ENCODE data around the gene TMEM259. TPM values are rescaled to one million over a fixed set of nuclear protein-coding genes. Genes with fewer than 3 reads are reported as not detected.
A peak's percentile ranks its signal among the peaks of the same experiment; 100 is the strongest.
"Not testable (repeated sequence)": the region's sequence is repeated elsewhere in the genome, so short reads cannot be mapped to it uniquely, and the experiment has no call there.

The TMEM259 gene
- total RNA-seq, 1 donor = 148 TPM

- DNase-seq (ENCODE audit: low read depth in 2 of 3, low spot score in 2 of 3) = peak in 2 of 3 donors; percentile 82 to 90
Measured at GRCh38 chr19:1040476-1041271, 19.8 kb upstream of the TMEM259 start.

GRCh38 chr19:1039646-1040475, 18.9 kb upstream of the TMEM259 start, which contains the start of gene ABCA7:
Gene ABCA7, plus strand, starts transcription at chr19:1040107. Its CDS starts 1,255 bp downstream, at chr19:1041362.
- DNase-seq (ENCODE audit: low read depth in 2 of 3, low spot score in 2 of 3) = peak; percentile 96 to 98 (median 97)

GRCh38 chr19:1038978-1039645, 18.2 kb upstream of the TMEM259 start:
- DNase-seq (ENCODE audit: low read depth in 2 of 3, low spot score in 2 of 3) = no peak

GRCh38 chr19:1037621-1038064, 16.7 kb upstream of the TMEM259 start:
- no peak for DNase-seq (ENCODE audit: low read depth in 2 of 3, low spot score in 2 of 3)

GRCh38 chr19:1035998-1036621, 15.2 kb upstream of the TMEM259 start:
- DNase-seq (ENCODE audit: low read depth in 2 of 3, low spot score in 2 of 3) = no peak

- DNase-seq (ENCODE audit: low read depth in 2 of 3, low spot score in 2 of 3) = no peak
Measured at GRCh38 chr19:1032264-1032867, 11.4 kb upstream of the TMEM259 start.

GRCh38 chr19:1028062-1028926, 7.4 kb upstream of the TMEM259 start:
- DNase-seq (ENCODE audit: low read depth in 2 of 3, low spot score in 2 of 3) = no peak

GRCh38 chr19:1027650-1028061, 6.7 kb upstream of the TMEM259 start:
- DNase-seq (ENCODE audit: low read depth in 2 of 3, low spot score in 2 of 3) = no peak

- DNase-seq (ENCODE audit: low read depth in 2 of 3, low spot score in 2 of 3) = peak in 2 of 3 donors; percentile 54 to 64
Measured at GRCh38 chr19:1026783-1027649, 6.1 kb upstream of the TMEM259 start.

- peak in 2 of 3 donors; percentile 59 to 62 for DNase-seq (ENCODE audit: low read depth in 2 of 3, low spot score in 2 of 3)
Measured at GRCh38 chr19:1025960-1026782, 5.2 kb upstream of the TMEM259 start, which contains the start of gene CNN2. Gene CNN2, plus strand, starts transcription at chr19:1026608. Its CDS starts 54 bp downstream, at chr19:1026662.

- not testable (repeated sequence) for DNase-seq (ENCODE audit: low read depth in 2 of 3, low spot score in 2 of 3)
Measured at GRCh38 chr19:1025080-1025479, 4.2 kb upstream of the TMEM259 start.

- DNase-seq (ENCODE audit: low read depth in 2 of 3, low spot score in 2 of 3) = not testable (repeated sequence)
Measured at GRCh38 chr19:1023883-1024188, 2.9 kb upstream of the TMEM259 start.

GRCh38 chr19:1019980-1020867, 699 bp downstream of the TMEM259 start:
- no peak for DNase-seq (ENCODE audit: low read depth in 2 of 3, low spot score in 2 of 3)

GRCh38 chr19:1019616-1019961, 1.3 kb downstream of the TMEM259 start:
- DNase-seq (ENCODE audit: low read depth in 2 of 3, low spot score in 2 of 3) = no peak

- DNase-seq (ENCODE audit: low read depth in 2 of 3, low spot score in 2 of 3) = no peak
Measured at GRCh38 chr19:1018932-1019615, 1.8 kb downstream of the TMEM259 start.

- DNase-seq (ENCODE audit: low read depth in 2 of 3, low spot score in 2 of 3) = no peak
Measured at GRCh38 chr19:1018393-1018792, 2.5 kb downstream of the TMEM259 start.
